Activated T-cell treated with anti-CD3 and anti-CD28 coated beads for 4 hours (primary cell): ENCODE results near the gene ABCE1.
"Not testable (repeated sequence)": the region's sequence is repeated elsewhere in the genome, so short reads cannot be mapped to it uniquely, and the experiment has no call there.

Experiments used
- DNase-seq: peaks from one replicate; pipeline ENCODE4 v3.0.0-alpha.2; 2020

The ABCE1 gene

GRCh38 chr4:145103496-145103895, 5.4 kb downstream of the ABCE1 start:
- no peak for DNase-seq

DNA sequence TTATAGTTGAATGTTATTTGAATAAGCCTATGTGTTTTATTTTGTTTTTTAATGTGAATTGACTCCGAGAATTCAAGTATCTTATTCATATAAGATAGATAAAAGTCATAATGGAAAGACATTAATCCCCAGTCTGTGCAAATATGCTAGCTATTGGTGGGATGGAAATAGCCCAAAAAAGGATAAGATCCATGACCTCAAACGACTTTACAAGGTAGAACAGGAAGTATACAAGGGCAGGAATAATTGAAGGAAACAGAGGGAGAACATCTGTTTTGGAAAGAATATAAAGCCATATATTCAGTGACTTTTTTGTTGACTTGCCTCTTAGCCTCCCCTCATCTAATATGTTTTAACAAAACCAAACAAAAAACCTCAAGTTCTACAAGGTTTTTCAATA, 9.0 kb downstream of the ABCE1 start:
- no peak for DNase-seq

DNA sequence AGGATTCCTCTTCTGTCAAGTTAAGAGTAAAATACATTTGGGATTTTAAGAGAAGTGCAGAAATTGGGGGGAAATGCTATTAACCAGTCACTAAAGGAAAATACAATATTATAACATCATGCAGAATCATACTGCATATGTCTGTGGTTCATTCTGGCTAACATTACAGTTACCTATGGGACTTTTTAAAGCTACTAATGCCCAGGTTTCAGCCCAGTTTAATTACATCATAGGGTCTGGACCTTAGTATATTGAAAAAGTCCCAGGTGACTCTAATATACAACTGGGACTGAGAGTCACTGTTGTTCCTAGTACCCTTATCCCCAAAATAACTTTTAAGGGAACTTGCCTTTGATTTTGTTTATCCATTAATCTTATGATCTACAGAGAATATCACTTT, 10.0 kb downstream of the ABCE1 start:
- no peak for DNase-seq

DNA sequence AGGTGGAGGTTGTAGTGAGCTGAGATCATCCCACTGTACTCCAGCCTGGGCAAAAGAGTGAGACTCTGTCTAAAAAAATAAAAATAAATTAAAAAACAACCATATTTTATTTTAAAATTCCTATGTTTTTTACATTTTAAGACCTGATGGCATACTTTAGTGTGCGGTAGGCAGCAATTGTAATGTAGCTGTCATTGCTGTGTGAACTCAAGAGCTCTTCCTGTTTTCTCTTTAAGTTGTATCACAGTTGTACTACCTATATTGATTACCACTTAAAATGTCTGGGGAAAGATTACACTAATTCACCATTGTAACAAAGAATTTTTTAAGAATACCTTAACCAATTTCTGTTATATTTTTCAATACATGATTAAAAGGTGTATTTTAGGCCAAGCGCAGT, 27.3 kb downstream of the ABCE1 start:
- DNase-seq, result no peak

DNA sequence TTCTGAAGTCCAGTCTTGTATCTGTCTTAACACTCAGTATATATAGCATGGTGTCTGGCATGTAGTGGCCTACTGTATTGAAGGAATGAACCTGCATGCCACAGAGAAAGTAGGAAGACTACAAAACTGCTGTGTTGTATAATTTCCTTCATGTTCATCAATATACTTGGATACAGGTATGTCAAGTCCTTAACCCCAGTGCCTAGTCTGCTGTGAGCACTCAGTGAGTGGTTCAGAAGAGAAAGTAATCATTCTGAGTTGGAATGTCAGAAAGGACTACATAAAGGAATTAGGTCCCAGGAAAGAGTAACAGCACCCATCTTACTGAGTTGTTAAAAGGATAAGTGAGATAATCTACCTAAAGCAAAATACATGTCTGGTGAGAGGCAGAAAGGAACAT, 32.0 kb downstream of the ABCE1 start:
- no peak for DNase-seq

DNA sequence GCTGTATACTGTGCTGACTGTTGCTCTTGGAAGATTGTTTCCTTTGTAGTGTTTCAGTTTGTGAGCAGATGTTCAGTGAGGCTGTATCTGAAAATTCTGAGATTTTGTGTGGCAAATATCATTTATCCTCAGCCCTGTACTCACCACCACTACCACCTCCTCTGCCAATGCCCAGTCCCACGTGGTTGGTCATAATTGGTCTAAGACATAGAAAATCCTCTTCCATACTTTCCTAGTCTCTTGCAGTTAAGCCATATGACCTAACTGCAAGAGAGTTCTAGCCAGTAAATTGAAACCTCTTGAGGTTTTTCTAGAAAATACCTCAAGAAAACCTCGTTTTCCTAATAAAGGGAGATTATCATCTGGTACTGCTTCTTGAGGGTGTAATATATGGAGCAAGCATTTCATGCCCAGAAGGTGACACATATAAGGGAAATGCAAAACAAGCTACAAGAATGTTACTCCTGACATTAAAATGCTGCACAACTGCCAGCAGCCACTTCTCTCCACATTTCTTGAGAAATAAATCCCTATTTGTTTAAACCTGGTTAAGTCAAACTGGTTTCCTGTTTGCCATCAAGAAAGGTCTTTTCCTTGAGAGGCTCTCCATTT, 32.8 kb downstream of the ABCE1 start:
- DNase-seq, result no peak

DNA sequence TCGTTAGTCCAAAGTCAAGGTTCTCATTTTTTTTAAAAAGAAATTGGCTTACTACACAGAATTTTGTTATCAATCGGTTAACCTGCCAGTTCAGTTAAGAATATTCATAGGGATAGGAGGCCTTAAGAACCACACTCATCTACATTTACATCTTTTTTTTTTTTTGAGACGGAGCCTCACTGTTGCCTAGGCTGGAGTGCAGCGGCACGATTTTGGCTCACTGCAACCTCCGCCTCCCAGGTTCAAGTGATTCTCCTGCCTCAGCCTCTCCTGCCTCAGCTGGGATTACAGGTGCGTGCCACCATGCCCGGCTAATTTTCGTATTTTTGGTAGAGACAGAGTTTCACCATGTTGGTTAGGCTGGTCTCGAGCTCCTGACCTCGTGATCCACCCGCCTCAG, 33.7 kb downstream of the ABCE1 start:
- no peak for DNase-seq

GRCh38 chr4:145132511-145133098, 34.5 kb downstream of the ABCE1 start:
- DNase-seq, result no peak

GRCh38 chr4:145136219-145136618, 38.1 kb downstream of the ABCE1 start:
- not testable (repeated sequence) for DNase-seq

DNA sequence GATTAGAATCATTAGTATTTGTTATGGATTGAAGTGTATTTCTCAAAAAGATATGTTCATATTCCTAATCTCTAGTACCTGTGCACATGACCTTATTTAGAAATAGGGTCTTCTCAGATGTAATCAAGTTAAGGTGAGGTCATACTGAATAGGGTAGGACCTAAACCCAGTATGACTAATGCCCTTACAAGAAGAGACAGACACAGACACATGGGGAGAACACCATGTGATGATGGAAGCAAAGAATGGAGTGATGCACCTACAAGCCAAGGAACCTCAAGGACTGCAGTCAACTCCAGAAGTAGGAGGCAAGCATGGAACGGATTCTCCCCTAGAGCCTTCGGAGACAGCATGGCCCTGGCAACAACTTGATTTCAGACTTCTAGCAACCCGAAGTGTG, 50.9 kb downstream of the ABCE1 start:
- DNase-seq, result no peak

DNA sequence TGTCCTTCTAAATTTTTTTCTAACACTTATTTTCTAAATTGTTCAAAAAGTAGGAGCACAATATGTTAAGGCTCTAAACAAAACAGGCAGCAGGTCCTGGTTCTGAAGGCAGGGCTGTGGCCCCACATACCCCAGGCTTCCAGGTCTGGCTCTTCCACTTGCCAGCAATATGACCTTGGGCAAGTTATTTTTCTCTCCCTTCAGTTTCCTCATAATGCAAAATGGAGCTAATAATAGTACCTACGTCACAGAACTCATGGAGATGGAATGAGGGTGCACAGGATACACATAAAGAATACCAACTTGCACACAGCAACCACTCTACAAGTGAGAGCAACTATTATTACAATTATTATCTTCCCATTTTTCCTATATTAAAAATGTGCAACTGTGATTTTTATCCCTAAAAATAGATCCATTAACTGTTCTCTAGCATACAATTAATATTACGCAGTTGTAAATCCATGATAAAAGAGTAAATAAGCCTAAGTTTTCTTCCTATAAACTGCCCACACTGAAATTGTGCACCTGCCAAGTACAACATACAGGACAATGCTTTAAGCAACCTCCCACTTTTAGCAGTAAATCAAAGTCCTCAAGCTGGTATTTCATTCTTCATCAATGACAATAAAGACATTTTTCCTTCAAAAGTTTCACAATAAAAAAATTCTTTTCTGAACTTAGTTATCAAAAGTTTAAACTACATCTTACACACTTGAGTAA, 55.2 kb downstream of the ABCE1 start:
- no peak for DNase-seq

- no peak for DNase-seq
These were observed 55.8 kb downstream of the ABCE1 start for GRCh38 chr4:145153904-145154298.

GRCh38 chr4:145154573-145154972, 56.5 kb downstream of the ABCE1 start:
- no peak for DNase-seq

GRCh38 chr4:145155268-145155870, 57.3 kb downstream of the ABCE1 start:
- DNase-seq, result no peak

DNA sequence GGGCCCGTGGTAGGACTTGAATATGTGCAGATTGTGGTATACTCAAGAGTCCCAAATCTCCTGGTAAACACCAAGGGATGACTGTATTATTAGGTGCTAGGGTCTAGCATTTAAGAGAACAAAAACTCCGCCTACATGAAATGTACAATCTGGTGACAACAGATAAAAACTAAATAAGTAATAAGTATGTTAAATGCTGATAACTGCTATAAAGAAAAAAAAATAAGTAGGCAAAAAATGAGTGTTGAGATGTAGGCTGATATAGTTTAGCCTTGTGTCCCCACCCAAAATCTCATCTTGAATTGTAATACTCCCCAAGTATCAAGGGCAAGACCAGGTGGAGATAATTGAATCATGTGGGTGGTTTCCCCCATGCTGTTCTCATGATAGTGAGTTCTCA, 58.9 kb downstream of the ABCE1 start:
- no peak for DNase-seq

DNA sequence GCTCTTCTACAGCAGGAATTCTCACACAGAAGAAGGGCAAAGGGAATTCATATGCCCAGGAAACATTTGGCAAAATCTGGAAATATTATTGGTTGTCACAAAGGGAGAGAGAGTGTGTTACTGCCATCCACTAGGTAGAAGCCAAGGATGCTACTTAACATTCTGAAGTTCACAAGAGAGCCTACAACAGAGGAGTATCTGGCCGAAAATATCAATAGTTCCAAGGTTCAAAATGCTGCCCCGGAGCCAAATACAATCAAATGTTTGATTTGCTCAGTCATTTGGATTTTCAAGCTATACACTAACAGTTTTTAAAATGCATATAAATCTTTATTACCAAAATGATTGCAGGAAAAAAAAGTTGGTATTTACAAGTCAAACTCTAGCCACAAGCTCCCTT, 63.4 kb downstream of the ABCE1 start:
- DNase-seq, result no peak

- DNase-seq, result no peak
These were observed 69.8 kb downstream of the ABCE1 start for GRCh38 chr4:145167887-145168286.

DNA sequence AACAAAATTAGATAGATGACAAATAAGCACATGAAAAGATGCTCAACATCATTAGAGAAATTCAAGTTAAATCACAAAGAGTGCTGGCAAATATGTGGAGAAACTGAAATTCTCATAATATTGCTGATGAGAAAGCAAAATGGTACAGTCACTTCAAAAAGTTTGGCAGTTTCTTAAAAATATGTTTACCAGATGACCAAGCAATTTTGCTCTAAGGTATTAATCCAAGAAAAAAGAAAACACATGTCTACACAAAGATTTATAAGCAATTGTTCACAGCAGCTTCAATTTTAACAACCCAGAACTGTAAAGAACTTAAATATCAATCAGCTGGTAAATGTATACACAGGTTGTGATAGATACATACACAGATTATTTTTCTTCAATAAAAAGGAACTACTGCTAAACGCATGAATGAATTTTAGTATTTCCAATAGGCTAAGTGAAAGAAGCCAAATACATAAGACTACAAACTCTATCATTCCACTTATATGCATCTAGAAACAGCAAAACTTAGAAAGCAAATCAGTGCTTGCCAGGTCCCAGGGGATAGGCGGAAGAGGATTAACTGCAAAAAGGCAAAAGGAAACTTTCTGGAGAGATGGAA, 70.6 kb downstream of the ABCE1 start:
- DNase-seq, result no peak

GRCh38 chr4:145170223-145170622, 72.1 kb downstream of the ABCE1 start:
- DNase-seq, result no peak

DNA sequence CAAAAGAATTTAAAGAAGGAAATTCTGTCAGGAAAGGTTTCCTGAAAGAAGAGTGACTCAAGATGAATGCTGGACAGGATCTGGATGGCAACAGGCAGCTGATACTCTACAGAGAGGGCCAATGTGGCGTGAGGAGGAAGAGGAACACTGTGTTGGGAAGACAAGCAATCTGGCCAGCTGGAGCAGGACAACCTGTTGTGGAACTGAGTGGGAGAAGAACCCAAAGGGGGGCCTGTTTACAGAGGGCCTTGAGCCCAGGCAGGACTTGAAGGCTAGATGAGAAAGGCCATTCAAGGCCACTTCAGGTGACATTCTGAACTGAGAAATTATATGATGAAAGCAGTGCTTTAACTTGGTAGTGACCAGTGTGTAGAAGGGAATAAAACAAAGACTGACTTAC, 73.8 kb downstream of the ABCE1 start:
- DNase-seq, result no peak

DNA sequence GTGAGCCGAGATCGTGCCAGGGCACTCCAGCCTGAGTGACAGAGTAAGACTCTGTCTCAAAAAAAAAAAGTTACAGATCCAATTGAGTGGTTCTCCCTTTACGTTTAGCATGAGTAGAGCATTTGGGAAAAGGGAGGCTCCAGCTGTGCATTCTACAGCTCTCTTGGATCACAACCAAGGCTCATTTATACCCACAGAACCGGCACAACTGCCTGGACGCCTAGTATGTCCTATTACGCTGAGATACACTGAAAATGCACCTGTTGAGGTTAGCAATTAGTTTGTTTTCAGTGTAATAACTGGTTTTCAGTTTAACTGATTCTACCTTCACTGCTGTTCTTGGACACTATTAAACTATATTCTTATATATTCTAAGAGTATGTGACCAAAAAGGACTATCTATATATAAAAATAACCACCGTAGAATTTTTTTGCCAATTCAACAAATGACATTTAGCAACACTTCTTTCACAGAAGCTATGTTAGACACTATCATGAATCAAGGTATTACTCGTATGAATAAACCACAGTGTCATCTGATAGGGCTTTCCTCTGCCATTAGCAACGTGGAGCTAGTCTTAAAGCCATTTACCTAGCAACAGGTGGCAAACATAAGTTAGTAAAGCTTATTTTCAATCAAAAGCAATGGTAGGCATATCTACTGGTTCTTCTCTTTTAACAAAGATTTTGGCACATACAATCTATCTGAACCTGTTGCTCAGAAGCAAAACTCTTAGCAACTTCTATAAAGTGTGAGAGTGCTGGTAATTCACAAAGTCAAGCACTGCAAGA, 78.7 kb downstream of the ABCE1 start:
- no peak for DNase-seq

DNA sequence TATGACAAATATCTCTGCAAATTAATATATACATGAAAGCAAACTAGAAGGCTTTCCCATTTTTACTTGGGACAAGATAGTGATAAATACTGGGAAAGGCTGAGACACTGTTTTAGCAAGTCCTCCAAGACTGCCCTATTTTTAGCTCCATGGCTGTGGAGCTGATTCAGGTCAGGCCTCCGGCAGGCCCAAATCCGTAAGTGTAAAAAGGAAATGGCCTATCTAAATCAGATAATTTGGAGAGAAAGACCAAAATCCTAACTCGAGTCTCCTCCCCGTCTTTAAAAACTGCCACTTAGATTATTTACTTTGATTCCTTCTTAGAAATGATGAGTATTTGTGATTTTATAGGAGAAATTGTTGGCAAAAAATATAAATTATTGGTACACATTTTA, 79.4 kb downstream of the ABCE1 start:
- no peak for DNase-seq
